GM18498 (cell line): ENCODE data around the gene XPO1.
"Not testable (repeated sequence)": the region's sequence is repeated elsewhere in the genome, so short reads cannot be mapped to it uniquely, and the experiment has no call there.

Source experiments
- ATAC-seq: cut with Tn5 transposase; IDR thresholded peaks from one replicate; pipeline ENCODE4 v1.9.1; 2021; ENCODE audit warnings: mild to moderate bottlenecking, moderate library complexity; ENCODE audit not compliant: unreplicated experiment

XPO1 gene

DNA sequence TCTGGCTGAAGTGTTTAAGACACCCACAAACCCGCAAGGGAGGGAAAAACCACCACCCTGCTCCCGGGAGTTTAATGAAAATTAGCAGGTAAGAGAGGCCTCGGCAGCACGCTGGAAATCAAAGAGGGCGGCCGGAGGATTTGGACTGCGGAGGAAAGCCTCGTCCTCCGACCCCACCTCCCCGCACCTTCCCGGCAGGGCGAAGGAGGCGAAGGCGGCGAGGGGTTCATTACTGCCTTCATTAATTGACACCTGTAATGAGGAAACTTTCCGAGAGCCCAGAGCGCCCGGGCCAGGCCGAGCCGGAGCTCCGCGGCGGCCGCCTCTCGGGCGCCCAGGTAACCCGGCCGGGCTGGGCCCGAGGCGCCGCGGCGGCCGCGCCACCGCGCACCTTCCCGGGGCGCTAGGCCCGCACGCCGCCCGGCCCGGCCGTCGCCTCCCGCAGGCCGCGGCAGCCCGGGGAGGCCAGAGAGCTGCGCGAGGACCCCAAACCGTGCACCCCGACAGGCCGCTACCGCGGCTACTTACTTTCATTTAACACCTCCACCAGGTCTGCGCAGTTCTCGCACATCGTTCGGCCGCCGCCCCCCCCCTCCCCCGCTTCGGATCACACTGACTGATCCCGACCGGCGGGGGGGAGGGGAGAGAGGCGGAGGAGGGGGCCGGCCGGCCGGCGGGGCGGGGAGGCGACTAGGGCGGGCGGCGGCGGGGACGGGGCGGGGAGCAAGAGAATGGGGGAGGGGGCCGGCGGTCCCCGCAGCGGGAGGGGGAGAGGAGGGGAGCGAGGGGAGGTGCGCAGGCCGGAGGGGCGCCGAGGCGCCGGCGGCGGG, 67.8 kb downstream of the XPO1 start:
- ATAC-seq = peak; percentile 40

GRCh38 chr2:61469424-61470121, 68.6 kb downstream of the XPO1 start:
- no peak for ATAC-seq

DNA sequence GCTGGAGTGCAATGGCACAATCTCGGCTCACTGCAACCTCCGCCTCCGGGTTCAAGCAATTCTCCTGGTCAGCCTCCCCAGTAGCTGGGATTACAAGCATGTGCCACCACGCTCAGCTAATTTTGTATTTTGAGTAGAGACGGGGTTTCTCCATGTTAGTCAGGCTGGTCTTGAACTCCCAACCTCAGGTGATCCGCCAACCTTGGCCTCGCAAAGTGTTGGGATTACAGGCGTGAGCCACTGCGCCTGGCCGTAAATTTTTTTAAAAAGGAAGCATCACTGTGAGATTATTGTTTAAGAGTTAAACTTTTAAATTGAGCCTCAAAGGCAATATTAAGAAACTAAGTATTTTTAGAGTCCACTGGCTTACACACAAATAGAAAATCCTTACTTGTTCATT, 69.9 kb downstream of the XPO1 start:
- ATAC-seq = not testable (repeated sequence)

GRCh38 chr2:61465045-61465444, 73.1 kb downstream of the XPO1 start:
- ATAC-seq = no peak

DNA sequence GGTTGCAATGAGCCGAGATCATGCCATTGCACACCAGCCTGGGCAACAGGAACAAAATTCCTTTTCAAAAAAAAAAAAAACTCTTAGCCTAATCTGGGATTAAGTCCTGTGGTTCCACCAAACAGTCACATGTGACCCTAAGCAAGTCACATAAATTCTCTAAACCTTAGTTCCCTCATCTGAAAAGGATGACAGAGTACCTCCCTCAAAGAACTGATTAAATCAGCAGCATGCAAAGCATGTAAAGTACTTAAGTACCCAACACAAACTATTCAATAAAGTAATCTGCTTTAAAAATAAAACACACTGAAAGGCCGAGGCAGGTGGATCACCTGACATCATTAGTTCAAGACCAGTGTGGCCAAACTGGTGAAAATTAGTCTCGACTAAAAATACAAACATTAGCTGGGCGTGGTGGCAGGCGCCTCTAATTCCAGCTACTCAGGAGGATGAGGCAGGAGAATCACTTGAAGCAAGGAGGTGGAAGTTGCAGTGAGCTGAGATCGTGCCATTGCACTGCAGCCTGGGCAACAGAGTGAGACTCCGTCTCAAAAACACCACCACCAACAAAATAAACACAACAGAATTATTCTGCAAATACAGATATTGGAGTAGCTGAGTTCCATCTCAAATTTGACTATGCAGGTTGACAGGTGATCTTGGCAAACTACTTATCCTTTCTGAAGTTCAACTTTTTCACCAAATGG, 74.2 kb downstream of the XPO1 start:
- ATAC-seq = peak; percentile 8

DNA sequence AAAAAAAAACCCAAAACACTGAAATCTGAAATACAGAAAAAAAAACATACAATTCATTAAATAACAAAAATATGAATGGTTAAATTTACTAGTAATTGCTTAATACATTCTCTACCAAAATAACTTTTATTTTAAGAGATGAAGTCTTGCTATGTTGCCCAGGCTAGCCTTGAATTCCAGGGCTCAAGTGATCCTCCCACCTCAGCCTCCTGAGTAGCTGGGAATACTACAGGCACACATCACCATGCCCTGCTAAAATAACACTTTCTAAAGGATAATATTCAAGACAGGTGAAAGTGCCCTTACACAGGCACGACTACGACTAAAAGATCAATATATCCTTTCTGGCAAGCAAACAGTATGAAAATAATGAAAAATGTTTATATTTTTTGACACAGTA, 76.8 kb downstream of the XPO1 start:
- no peak for ATAC-seq

- ATAC-seq = no peak
These were observed 78.0 kb downstream of the XPO1 start for GRCh38 chr2:61460163-61460562.

DNA sequence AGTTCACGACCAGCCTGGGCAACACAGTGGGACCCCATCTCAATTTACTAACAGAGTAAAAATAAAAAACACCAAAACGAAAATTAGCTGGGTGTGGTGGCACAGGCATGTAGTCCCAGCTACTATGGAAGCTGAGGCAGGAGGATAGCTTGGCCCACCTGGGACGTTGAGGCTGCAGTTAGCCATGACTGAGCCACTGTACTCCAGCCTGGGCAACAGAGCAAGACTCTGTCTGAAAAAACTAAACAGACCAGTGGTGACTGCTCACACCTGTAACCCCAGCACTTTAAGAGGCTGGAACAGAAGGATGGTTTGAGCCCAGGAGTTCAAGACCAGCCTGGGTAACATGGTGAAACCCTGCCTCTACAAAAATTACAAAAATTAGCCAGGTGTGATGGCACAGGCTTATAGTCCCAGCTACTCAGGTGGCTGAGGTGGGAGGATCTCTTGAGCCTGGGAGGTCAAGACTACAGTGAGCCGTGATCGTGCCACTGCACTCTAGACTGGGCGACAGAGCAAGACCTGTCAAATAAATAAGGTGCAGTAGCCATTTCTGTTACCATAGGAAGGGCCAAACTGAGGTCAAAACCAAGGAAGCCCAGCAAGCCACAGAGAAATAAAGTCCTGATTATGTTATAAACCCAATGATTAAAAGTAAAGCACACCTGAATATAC, 81.3 kb downstream of the XPO1 start:
- no peak for ATAC-seq

GRCh38 chr2:61456070-61456745, 81.9 kb downstream of the XPO1 start:
- no peak for ATAC-seq

DNA sequence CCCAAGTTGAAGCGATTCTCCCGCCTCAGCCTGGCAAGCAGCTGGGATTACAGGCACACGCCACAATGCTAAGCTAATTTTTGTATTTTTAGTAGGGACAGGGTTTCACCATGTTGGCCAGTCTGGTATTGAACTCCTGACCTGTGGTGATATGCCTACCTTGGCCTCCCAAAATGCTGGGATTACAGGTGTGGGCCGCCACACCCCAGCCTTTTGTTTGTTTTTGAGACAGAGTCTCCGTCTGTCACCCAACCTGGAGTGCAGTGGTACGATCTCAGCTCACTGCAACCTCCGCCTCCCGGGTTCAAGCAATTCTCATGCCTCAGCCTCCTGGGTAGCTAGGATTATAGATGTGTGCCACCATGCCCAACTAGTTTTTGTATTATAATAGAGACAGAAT, 83.2 kb downstream of the XPO1 start:
- not testable (repeated sequence) for ATAC-seq

DNA sequence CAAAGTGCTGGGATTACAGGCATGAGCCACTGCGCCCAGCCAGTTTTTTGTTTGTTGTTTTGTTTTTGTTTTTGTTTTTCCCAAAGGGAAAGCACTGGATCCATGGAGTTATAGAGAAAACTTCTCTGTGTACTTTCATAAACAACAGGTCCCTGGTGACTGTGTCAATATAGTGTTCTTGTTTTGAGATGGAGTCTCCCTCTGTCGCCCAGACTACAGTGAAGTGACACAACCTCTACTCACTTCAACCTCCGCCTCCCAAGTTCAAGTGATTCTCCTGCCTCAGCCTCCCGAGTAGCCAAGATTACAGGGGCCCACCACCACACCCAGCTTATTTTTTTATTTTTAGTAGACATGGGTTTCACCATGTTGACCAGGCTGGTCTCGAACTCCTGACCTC, 83.8 kb downstream of the XPO1 start:
- no peak for ATAC-seq

- no peak for ATAC-seq
These were observed 85.8 kb downstream of the XPO1 start for GRCh38 chr2:61452392-61452791.

DNA sequence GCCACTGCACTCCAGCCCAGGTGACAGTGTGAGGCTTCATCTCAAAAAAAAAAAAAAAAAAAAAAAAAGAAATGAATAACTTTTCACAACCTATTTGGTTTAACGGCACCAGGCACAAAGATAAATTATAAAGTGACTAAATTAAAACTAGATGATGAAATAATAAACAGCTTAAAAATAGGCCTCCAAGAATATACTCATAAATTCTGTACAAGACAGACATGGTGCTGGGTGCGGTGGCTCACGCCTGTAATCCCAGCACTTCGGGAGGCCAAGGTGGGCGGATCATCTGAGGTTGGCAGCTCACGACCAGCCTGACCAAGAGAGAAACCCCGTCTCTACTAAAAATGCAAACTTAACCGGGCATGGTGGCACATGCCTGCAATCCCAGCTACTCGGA, 87.0 kb downstream of the XPO1 start:
- ATAC-seq = no peak

DNA sequence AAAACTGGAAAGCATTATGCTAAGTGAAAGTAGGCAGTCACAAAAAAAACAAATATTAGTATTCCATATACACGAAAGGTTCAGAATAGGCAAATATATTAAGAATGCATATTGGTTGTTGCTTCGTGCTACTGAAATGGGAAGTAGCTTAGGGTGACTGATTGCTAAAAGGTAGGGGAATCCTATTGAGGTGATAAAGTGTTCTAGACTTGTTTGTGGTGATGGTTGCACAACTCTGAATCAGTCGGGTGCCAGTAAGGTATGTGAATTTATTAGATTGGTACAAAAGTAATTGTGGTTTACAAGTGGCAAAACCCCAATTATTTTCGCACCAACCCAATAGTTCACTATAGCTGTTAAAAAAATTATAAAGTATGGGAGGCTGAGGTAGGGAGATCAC, 88.0 kb downstream of the XPO1 start:
- ATAC-seq = peak; percentile 69

DNA sequence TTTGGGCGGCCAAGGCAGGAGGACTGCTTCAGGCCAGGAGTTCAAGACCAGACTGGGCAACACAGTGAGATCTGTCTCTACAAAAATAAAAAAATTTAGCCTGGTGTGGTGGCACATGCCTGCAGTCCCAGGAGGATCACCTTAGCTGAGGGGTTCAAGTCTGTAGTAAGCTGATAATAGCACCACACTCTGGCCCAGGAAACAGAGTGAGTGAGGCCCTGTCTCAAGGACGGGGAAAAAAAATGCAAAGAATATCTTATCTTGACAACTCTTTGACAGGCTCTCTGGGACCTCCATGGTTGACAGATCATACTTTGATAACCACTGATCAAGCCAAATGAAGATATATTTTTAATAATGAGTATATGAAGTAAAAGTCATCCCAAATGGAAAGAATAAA, 89.9 kb downstream of the XPO1 start:
- ATAC-seq = no peak

- not testable (repeated sequence) for ATAC-seq
These were observed 91.2 kb downstream of the XPO1 start for GRCh38 chr2:61446971-61447370.

DNA sequence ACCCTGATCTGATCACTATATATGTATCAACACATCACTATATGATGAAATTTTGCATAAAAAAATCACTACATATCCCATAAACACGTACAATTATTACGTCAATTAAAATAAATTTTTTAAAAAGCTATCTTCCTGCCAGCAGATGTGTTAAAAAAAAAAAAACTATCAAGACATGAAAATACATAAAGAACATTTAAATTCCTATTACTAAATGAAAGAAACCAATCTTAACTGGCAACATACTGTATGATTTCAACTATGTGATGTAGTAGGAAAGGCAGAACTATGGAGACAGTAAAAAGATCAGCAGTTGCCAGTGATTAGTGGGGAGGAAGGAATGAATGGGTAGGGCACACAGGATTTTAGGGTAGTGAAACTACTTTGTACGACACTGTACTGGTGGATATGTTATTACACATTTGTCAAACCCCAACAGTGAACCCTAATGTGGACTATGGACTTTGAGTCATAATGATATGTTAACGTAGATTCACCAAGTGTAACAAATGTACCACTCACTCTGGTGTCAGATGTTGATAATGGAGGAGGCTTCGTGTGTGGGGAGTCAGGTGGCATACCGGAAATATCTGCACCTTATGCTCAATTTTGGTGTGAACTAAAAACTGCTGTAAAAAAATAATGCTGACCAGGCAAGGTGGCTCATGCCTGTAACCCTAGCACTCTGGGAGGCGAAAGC, 94.7 kb downstream of the XPO1 start:
- ATAC-seq = peak; percentile 93

DNA sequence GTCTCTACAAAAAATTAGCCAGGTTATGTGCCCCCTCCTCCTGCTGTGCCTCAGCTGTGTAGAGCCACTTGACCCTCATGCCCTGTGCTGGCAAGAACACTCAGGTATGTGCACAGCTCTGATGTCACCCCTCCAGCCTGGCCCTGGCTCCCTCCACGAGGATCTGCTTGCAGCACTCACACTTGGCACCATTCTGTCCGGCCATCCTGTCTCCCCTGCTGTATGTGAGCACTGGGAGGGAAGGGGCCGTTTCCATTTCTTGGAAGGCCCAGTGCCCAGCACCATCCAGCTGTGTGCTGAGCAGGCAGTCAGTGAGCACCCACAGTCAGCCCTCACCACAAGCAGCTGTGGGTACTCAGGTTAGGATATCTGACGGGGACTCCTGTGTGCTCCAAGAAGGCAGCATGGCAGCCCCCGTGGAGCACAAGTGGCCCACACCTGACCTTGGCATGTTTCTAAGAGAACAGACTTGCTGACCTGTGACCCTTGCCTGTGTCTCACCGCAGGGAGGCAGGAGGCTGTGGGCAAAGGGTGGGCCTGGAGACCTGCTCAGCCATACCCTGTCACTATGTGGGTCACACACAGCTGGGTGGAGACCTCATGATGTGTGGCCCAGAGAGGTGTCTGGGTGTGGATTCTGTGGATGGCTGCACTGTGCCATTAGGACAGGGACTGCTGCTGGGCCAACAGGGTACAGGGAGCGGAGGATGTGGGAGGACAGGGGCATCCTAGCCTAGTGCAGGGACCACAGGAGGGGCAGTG, 98.7 kb downstream of the XPO1 start:
- no peak for ATAC-seq

DNA sequence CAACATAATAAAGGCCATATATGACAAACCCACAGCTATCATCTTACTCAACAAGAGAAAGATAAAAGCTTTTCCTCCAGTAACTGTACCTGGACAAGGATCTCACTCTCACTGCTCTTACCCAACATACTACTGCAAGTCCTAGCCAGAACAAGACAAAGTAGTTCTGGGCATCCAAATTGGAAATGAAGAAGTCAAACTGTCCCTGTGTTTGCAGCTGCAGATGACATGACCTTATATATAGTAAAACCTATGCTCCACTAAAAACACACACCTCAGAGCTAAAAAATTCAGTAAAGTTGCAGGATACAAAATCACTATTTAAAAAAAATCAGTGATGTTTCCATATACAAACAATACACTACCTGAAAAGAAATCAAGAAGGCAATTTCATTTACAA, 99.5 kb downstream of the XPO1 start:
- ATAC-seq = no peak
